BJ (cell line): ENCODE measurements around the gene AGBL5. TPM values are rescaled to one million over a fixed set of nuclear protein-coding genes. Genes with fewer than 3 reads are reported as not detected.

Source experiments
- CTCF ChIA-PET: fragments of 350-600 bp; formaldehyde crosslinking; extraction: SDS; loops from one replicate; lab custom pipeline; 2021; ENCODE audit warnings: antibody characterized with exemption, inconsistent platforms; lab: Yijun Ruan, JAX
- POLR2A ChIA-PET: fragments of 300-600 bp; sonication (Branson Sonifier 250); formaldehyde crosslinking; extraction: SDS; loops from one replicate; lab custom pipeline; 2021; ENCODE audit warnings: antibody characterized with exemption; lab: Charles Lee
- DNase-seq: peaks from one replicate; pipeline ENCODE4 v3.0.0-alpha.2; 2011; ENCODE audit warnings: low read depth
- H3K27me3 ChIP-seq: 2 replicates; pipeline ENCODE4 v1.6.0; 2011; ENCODE audit warnings: low read length; ENCODE audit not compliant: control insufficient read depth, insufficient read depth
- H3K36me3 ChIP-seq: 2 replicates; pipeline ENCODE4 v1.5.1; 2011; ENCODE audit warnings: low read length; ENCODE audit not compliant: control insufficient read depth, insufficient read depth
- H3K4me3 ChIP-seq: 2 replicates; pipeline ENCODE4 v1.5.1; 2011; ENCODE audit warnings: low read depth, mild to moderate bottlenecking, control low read depth, low read length
- polyA plus RNA-seq: library from polyadenylated mRNA; depleted of rRNA; stranded (reverse); fragments of >200 nt; gene quantifications from 2 replicates; pipeline ENCODE4 v1.2.3, GENCODE V29; 2011
- TF ChIP-seq, protein P1 (sequence below): IDR thresholded peaks from 2 replicates; pipeline ENCODE4 v1.5.1; 2011; ENCODE audit warnings: low read depth, mild to moderate bottlenecking, control low read depth, inconsistent platforms, low read length, moderate library complexity; ENCODE audit not compliant: insufficient read depth

AGBL5 gene
- polyA plus RNA-seq, 1 experiment: 32.7 TPM

DNA sequence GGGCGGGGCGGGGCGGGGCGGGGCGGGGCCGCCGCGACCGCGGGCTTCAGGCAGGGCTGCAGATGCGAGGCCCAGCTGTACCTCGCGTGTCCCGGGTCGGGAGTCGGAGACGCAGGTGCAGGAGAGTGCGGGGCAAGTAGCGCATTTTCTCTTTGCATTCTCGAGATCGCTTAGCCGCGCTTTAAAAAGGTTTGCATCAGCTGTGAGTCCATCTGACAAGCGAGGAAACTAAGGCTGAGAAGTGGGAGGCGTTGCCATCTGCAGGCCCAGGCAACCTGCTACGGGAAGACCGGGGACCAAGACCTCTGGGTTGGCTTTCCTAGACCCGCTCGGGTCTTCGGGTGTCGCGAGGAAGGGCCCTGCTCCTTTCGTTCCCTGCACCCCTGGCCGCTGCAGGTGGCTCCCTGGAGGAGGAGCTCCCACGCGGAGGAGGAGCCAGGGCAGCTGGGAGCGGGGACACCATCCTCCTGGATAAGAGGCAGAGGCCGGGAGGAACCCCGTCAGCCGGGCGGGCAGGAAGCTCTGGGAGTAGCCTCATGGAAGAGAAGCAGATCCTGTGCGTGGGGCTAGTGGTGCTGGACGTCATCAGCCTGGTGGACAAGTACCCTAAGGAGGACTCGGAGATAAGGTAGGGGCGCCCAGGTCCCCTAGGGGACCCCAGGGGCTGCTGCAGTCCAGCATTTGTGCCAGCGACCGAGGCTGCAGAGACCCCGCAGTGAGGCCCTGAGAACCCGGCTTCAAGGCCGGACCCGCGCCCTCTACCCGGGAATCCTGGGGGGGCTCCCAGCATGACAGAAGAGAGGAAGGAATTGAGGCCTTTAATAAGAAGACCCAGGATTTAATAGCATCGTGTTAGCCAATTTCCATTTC lies 35.5 kb downstream of the AGBL5 start, which contains the start of gene KHK:
Gene KHK (plus strand): TSS at position 49 of the 870 bp plus-strand sequence. CDS start 488 bp downstream, at position 537.
- peak within 1 kb of the TSS; percentile 49 for H3K4me3 ChIP-seq
- H3K27me3 ChIP-seq: no peaks in the 10 kb centered on the region
- peaks cover 12% of the 10 kb centered on the region; the same call in 1 of the 2 replicates for H3K36me3 ChIP-seq
- POLR2A ChIA-PET: interaction anchor here (0.7 to 0.8 kb wide), 2 partner anchors 8 to 16 kb away, joined by 3 to 10 read pairs; partner anchors contain the start of gene OST4
- TF ChIP-seq, protein P1, sequence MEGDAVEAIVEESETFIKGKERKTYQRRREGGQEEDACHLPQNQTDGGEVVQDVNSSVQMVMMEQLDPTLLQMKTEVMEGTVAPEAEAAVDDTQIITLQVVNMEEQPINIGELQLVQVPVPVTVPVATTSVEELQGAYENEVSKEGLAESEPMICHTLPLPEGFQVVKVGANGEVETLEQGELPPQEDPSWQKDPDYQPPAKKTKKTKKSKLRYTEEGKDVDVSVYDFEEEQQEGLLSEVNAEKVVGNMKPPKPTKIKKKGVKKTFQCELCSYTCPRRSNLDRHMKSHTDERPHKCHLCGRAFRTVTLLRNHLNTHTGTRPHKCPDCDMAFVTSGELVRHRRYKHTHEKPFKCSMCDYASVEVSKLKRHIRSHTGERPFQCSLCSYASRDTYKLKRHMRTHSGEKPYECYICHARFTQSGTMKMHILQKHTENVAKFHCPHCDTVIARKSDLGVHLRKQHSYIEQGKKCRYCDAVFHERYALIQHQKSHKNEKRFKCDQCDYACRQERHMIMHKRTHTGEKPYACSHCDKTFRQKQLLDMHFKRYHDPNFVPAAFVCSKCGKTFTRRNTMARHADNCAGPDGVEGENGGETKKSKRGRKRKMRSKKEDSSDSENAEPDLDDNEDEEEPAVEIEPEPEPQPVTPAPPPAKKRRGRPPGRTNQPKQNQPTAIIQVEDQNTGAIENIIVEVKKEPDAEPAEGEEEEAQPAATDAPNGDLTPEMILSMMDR: no peak
- DNase-seq: no peak
- CTCF ChIA-PET: interaction anchor here (0.6 to 3.3 kb wide), 20 partner anchors 8 to 195 kb away, joined by 3 to 30 read pairs (median 3); partner anchors contain the start of genes AGBL5, EMILIN1, TMEM214 and TRIM54

DNA sequence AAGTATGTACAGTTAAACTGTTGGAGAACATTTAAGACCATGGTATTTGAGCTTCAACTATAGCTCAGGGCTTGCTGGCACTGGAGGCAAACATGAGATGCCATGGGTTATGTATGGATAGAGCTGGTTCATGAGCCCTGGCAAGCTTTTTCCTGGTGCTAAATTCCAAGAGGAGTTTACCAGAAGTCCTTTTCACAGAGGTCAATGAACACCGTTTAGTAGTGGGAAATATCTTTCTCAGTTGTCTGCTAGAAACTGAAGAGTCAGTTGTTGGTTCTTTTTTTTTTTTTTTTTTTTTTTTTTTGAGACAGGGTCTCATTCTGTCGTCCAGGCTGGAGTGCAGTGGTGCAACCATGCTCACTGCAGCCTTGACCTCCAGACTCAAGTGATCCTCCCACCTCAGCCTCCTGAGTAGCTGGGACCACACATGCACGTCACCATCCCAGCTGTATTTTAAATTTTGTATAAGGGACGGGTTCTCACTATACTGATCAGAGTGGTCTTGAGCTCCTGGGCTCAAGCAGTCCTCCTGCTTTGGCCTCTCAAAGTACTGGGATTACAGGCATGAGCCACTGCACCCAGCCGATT lies 36.4 kb downstream of the AGBL5 start:
- Histone ChIP-seq H3K4me3 (no peak overlapping the region), H3K36me3 (peaks cover 8% of the 10 kb centered on the region; the same call in 1 of the 2 replicates), H3K27me3 (no peaks in the 10 kb centered on the region)
- DNase-seq: no peak
- CTCF ChIA-PET: interaction anchor here (0.7 to 3.3 kb wide), 13 partner anchors 8 to 192 kb away, joined by 3 to 15 read pairs (median 3); partner anchors contain the start of genes AGBL5 and EMILIN1
- POLR2A ChIA-PET: interaction anchor here (0.7 kb wide), 1 partner anchor 9 kb away, joined by 10 read pairs; no protein-coding TSS in a partner anchor
- TF ChIP-seq, protein P1: no peak

DNA sequence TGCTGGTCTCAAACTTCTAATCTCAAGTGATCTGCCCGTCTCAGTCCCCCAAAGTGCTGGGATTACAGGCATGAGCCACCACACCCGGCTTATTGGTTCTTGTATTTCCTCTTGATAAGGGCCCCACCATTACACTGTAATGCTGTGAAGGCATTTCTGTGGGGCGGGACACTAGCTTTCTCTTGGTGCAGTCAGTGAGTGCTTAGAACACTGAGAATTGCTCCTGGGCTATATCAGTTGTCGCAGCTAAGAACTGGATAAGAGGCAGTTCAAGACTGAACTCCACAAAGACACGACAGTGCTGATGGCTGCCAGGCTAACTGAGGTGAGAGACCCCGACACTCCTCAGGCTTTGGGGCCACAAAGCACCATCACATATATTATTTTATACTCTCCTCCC lies 37.2 kb downstream of the AGBL5 start:
- CTCF ChIA-PET: interaction anchor here (0.7 to 3.3 kb wide), 8 partner anchors 8 to 215 kb away, joined by 3 to 15 read pairs (median 5); partner anchors contain the start of gene AGBL5
- Histone ChIP-seq H3K36me3 (peaks cover 2% of the 10 kb centered on the region; the same call in 1 of the 2 replicates), H3K4me3 (no peak overlapping the region), H3K27me3 (no peaks in the 10 kb centered on the region)
- POLR2A ChIA-PET: no interaction called here
- DNase-seq: no peak
- TF ChIP-seq, protein P1: no peak

DNA sequence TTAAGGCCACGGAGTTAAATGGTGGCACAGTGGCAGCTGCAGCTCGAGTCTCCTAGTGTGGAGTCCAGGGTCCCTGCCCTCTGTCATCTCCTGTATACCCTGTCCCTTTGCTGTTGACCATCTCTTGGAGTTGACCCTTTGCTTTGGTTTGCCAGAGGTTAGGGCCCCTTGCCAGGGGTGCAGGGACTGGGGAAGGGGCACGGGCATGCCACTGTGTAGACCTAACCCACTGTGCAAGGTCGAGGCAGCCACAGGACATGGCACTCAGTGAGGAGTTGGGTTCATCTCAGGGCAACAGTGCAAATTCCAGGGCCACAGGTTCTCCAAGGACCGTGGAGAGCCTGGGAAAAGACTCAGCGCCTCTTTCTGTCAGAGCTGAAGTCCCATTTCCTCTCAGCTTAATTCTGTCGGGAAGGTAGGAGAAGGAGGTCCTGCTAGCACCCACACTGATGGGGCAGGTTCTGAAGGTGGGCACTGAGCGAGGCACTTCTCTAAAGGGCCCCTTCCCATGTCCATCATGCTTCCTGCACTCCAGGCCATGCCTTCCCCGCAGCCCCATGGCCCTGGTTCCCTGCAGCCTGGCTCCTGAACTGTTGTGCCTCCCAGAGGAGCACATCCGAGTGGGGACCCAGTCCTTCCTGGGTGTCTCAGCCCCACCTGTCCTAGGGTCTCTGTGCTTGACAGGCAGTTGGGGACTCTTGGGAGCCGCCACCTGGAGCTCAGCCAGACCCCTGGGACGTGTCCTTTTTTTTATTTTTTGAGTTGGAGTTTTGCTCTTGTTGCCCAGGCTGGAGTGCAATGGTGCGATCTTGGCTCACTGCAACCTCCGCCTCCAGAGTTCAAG lies 37.9 kb downstream of the AGBL5 start:
- H3K27me3 ChIP-seq: no peaks in the 10 kb centered on the region
- no peak for DNase-seq
- CTCF ChIA-PET: interaction anchor here (1.2 to 3.3 kb wide), 5 partner anchors 10 to 214 kb away, joined by 3 to 12 read pairs (median 7); no protein-coding TSS in a partner anchor

More for the DNA sequence above, 37.9 kb downstream of the AGBL5 start:
- H3K4me3 ChIP-seq: no peak overlapping the region
- POLR2A ChIA-PET: no interaction called here
- TF ChIP-seq, protein P1: no peak
- no peaks in the 10 kb centered on the region for H3K36me3 ChIP-seq
